Stimulated activated CD4-positive, alpha-beta T cell treated with anti-CD3 and anti-CD28 coated beads, Interleukin-15, amount 100 ng/mL, for 24 hours (primary cell): Measurements from ENCODE around the gene GMPPA.

Source experiments
- DNase-seq: peaks from one replicate; pipeline ENCODE4 v3.0.0-alpha.2; 2020

GMPPA gene

GRCh38 chr2:219541611-219542180 lies 43.0 kb downstream of the GMPPA start:
- DNase-seq, result peak; percentile 92

DNA sequence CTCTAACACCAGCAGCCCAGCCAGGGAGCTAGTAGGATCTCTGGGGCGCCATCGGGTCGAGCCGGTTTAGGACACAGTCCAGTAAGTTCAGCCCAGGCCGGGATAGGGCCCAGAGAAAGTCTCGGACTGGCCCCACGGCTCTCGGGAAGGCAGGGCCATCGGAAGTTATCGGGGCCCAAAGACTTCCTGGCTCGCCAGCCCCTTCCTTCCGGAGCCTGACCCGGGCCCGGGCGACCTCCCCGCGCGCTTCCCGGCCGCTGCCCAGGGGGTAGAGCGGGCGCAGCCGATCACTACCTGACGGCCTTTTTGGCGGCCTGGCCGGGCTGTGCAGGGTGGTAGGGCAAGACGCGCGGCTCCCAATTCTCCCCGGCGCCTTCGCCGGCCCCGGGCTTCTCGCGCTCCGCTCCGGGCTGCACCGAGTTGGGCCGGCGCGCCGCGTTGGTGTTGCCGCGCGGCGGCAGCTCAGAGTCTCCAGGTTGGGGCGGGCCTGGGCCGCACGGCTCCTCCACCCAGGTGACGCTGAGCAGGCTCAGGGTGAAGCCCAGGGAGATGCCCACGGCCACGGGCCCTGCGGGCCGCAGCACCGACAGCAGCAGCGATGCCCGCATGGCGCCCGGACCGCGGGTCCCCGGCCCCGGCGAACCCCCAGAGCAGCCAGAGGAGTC lies 44.4 kb downstream of the GMPPA start:
- no peak for DNase-seq

- DNase-seq, result peak; percentile 97
Observed at GRCh38 chr2:219543596-219544358, 45.1 kb downstream of the GMPPA start, which contains the start of the genes CHPF and TMEM198. CHPF (minus strand) TSS chr2:219543809; CDS start chr2:219543538, 271 bp downstream. TMEM198 (plus strand) TSS chr2:219544028; CDS start chr2:219544728, 700 bp downstream.

DNA sequence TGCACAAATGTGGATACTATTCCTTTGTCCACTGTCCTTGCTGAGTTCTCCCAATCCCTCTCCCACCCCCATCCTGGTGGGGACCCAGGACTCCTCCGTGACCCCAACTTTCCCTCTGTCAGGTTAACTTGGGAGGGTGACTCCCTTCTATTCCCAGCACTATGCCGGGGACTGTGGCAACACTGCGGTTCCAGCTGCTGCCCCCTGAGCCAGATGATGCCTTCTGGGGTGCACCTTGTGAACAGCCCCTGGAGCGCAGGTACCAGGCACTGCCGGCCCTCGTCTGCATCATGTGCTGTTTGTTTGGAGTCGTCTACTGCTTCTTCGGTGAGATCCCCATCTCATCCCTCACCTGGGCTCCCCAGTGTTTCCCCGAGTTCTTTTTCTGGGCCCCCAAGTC lies 45.9 kb downstream of the GMPPA start:
- no peak for DNase-seq

DNA sequence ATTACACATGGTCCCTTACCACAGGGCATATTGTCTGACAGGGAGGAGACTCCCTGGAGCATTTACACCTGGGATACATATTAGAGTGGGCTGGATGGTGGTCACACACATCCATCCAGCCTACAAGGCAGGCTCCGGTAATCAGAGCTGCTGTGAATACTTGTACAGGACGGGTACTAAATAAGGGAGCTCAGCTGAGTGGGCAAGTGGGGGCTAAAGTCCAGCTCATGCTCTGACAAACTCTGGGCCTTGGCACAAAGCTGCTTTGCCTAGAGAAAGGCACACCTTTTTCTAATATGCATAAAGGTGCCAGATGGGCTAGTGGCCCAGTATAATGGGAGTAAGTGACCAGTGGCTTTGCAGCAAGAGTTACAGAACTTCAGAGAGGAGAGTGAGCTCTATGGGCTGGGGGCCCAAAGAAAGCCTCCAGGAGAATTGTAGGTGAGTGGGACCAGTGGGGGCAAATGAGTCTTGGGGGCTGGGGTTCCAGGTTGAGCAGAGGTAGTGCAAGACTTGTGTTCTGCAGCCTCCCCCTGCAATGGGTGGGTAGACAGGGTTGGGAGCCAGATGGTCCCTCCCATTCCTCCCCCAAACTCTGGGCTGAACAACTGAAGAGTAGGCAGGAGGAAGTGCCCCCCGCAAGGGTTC lies 46.7 kb downstream of the GMPPA start:
- DNase-seq, result no peak

GRCh38 chr2:219545943-219546352 lies 47.3 kb downstream of the GMPPA start:
- DNase-seq, result no peak

DNA sequence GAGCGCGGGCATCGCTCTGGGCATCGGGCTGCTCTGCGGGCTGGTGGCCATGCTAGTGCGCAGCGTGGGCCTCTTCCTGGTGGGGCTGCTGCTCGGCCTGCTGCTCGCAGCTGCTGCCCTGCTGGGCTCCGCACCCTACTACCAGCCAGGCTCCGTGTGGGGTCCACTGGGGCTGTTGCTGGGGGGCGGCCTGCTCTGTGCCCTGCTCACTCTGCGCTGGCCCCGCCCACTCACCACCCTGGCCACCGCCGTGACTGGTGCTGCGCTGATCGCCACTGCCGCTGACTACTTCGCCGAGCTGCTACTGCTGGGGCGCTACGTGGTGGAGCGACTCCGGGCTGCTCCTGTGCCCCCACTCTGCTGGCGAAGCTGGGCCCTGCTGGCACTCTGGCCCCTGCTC lies 48.9 kb downstream of the GMPPA start:
- no peak for DNase-seq

GRCh38 chr2:219548990-219549389 lies 50.3 kb downstream of the GMPPA start:
- DNase-seq, result no peak

GRCh38 chr2:219549619-219550018 lies 50.9 kb downstream of the GMPPA start:
- no peak for DNase-seq

- no peak for DNase-seq
Observed at GRCh38 chr2:219551441-219552381, 53.0 kb downstream of the GMPPA start.

DNA sequence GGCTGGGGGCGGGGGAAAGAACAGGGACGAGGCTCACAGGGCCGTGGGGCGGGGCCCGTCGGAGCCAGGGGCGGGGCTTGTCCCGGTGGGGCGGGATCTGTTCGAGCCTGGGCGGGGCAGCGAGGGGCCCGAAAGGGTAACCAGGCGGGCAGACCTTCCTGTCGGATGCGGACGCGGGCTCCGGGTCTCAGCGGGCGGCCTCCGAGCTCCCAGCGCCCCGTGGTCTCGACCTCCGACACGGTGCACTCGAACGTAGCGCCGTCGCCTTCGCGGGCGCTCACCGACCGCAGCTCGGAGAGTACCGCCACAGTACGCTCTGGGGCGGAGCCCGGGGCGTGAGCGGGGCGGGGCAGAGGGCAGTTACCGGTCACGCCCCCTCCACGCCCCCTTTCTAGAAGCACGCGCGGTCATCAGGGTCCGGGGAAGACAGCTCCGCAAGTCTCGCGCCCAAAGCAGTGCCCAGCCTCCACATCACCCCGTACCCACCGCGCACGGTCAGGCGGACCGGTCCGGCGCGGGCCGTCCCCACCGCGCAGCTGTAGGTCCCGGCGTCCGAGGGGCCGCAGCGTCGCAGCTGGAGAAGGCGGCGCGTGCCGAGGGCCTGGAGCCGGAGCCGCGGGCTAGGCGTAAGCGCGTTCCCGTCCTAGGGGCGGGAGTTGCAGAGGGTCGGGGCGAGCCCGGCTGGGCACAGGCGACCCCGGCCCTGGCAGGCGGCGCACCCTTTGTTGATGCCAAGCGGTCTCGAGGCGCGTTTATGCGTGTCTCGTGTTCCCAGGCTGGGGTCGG lies 53.9 kb downstream of the GMPPA start:
- DNase-seq, result peak; percentile 88

- DNase-seq, result no peak
Observed at GRCh38 chr2:219553168-219553417, 54.4 kb downstream of the GMPPA start.

DNA sequence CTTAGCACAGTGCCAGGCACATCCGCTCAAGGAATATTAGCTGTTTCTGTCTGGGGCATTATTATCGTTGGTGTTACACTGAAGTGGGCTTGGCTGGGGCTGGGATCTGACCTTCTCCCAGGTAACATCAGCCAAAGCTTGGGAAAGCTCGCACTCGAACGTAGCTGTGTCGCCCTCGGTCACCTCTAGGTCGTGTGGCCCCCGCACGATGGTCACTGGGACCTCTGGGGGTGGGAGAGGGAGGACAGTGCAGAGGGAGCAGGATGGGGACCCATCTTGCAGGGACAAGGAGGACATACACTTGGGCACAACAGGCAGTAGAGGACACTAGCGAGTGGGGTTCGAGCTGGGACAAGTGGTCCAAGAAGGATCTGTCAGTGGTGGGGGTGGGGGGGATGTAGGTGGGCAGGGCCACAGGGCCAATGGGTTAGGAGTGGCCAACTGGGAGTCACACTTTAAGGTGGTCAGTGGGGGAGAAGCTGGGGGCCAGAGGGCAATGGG lies 54.8 kb downstream of the GMPPA start:
- no peak for DNase-seq

- no peak for DNase-seq
Observed at GRCh38 chr2:219554350-219554749, 55.7 kb downstream of the GMPPA start.

GRCh38 chr2:219555956-219556355 lies 57.3 kb downstream of the GMPPA start:
- no peak for DNase-seq

DNA sequence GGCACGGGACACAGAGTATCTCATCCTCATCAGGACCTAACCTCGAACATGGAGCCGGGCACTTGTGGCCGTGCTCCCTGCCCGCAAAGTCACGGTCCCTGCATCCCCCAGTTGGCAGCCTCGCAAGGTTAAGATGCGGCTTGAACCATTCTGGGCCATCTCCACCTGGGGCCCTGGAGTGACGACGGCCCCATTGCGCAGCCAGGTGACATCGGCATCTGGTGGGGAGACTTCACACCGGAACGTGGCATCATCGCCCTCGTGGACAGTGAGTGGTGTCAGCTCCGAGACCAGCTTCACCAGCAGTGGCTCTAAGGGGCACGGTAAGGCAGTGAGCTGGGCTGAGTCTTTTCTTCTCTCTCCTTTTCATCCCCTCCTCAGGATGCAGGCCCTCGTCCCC lies 57.7 kb downstream of the GMPPA start:
- no peak for DNase-seq
